ENCODE measurements around the gene DGKH.
"Not testable (repeated sequence)": the region's sequence is repeated elsewhere in the genome, so short reads cannot be mapped to it uniquely, and the experiment has no call there.

The DGKH gene

GRCh38 chr13:42094516-42095040, 46.1 kb downstream of the DGKH start:
- 86% methylated on average over 2 of the region's 2 CpGs; no CpG with 5 or more reads in 1 of the 2 experiments for WGBS, 2 experiments
- H3K4me3 ChIP-seq (ENCODE audit: insufficient read depth, low read depth, low read length), result no peak overlapping the region
- H3K9me3 ChIP-seq (ENCODE audit: control insufficient read depth, low read length), result no peaks in the 10 kb centered on the region
- no peaks in the 10 kb centered on the region for H3K4me1 ChIP-seq (ENCODE audit: control insufficient read depth, insufficient read depth, low read length)
- no peaks in the 10 kb centered on the region for H3K27me3 ChIP-seq (ENCODE audit: control insufficient read depth, insufficient read depth, low read length, poor library complexity, severe bottlenecking)
- H3K36me3 ChIP-seq (ENCODE audit: control insufficient read depth, insufficient read depth, low read length), result no peaks in the 10 kb centered on the region
- H3K27ac ChIP-seq (ENCODE audit: insufficient read depth, low read depth, low read length, poor library complexity, severe bottlenecking), result no peak overlapping the region

GRCh38 chr13:42096222-42096621, 47.8 kb downstream of the DGKH start:
- 94 to 96% methylated on average over 2 of the region's 2 CpGs for WGBS, 2 experiments
- H3K9me3 ChIP-seq (ENCODE audit: control insufficient read depth, low read length), result not testable (repeated sequence)

GRCh38 chr13:42099962-42100675, 51.7 kb downstream of the DGKH start:
- no peaks in the 10 kb centered on the region for H3K9me3 ChIP-seq (ENCODE audit: control insufficient read depth, low read length)
- H3K4me1 ChIP-seq (ENCODE audit: control insufficient read depth, insufficient read depth, low read length), result no peaks in the 10 kb centered on the region
- 91 to 96% methylated on average over 8 of the region's 9 CpGs for WGBS, 2 experiments
- H3K4me3 ChIP-seq (ENCODE audit: insufficient read depth, low read depth, low read length), result no peak overlapping the region
- no peaks in the 10 kb centered on the region for H3K27me3 ChIP-seq (ENCODE audit: control insufficient read depth, insufficient read depth, low read length, poor library complexity, severe bottlenecking)
- H3K36me3 ChIP-seq (ENCODE audit: control insufficient read depth, insufficient read depth, low read length), result no peaks in the 10 kb centered on the region
- H3K27ac ChIP-seq (ENCODE audit: insufficient read depth, low read depth, low read length, poor library complexity, severe bottlenecking), result no peak overlapping the region

More at GRCh38 chr13:42096222-42096621, 47.8 kb downstream of the DGKH start:
- not testable (repeated sequence) for H3K4me1 ChIP-seq (ENCODE audit: control insufficient read depth, insufficient read depth, low read length); H3K27me3 ChIP-seq (ENCODE audit: control insufficient read depth, insufficient read depth, low read length, poor library complexity, severe bottlenecking); H3K4me3 ChIP-seq (ENCODE audit: insufficient read depth, low read depth, low read length); H3K27ac ChIP-seq (ENCODE audit: insufficient read depth, low read depth, low read length, poor library complexity, severe bottlenecking); H3K36me3 ChIP-seq (ENCODE audit: control insufficient read depth, insufficient read depth, low read length)

GRCh38 chr13:42100960-42101359, 52.5 kb downstream of the DGKH start:
- Histone ChIP-seq H3K27me3 (ENCODE audit: control insufficient read depth, insufficient read depth, low read length, poor library complexity, severe bottlenecking) (no peaks in the 10 kb centered on the region), H3K36me3 (ENCODE audit: control insufficient read depth, insufficient read depth, low read length) (no peaks in the 10 kb centered on the region), H3K27ac (ENCODE audit: insufficient read depth, low read depth, low read length, poor library complexity, severe bottlenecking) (no peak overlapping the region), H3K9me3 (ENCODE audit: control insufficient read depth, low read length) (no peaks in the 10 kb centered on the region), H3K4me3 (ENCODE audit: insufficient read depth, low read depth, low read length) (no peak overlapping the region), H3K4me1 (ENCODE audit: control insufficient read depth, insufficient read depth, low read length) (no peaks in the 10 kb centered on the region)
- 98 to 99% methylated on average over 3 of the region's 3 CpGs for WGBS, 2 experiments

- no peak overlapping the region for H3K27ac ChIP-seq (ENCODE audit: insufficient read depth, low read depth, low read length, poor library complexity, severe bottlenecking)
- no peak overlapping the region for H3K4me3 ChIP-seq (ENCODE audit: insufficient read depth, low read depth, low read length)
- WGBS, 2 experiments, result 92 to 95% methylated on average over 3 of the region's 3 CpGs
- H3K4me1 ChIP-seq (ENCODE audit: control insufficient read depth, insufficient read depth, low read length), result no peaks in the 10 kb centered on the region
- no peaks in the 10 kb centered on the region for H3K36me3 ChIP-seq (ENCODE audit: control insufficient read depth, insufficient read depth, low read length)
- no peaks in the 10 kb centered on the region for H3K27me3 ChIP-seq (ENCODE audit: control insufficient read depth, insufficient read depth, low read length, poor library complexity, severe bottlenecking)
- no peaks in the 10 kb centered on the region for H3K9me3 ChIP-seq (ENCODE audit: control insufficient read depth, low read length)
Observed at GRCh38 chr13:42101821-42102585, 53.6 kb downstream of the DGKH start.

GRCh38 chr13:42102961-42103865, 54.8 kb downstream of the DGKH start:
- no peak overlapping the region for H3K27ac ChIP-seq (ENCODE audit: insufficient read depth, low read depth, low read length, poor library complexity, severe bottlenecking)
- WGBS, 2 experiments, result 93 to 94% methylated on average over 3 to 4 of the region's 5 CpGs

GRCh38 chr13:42106998-42107397, 58.5 kb downstream of the DGKH start:
- WGBS, 2 experiments, result 95 to 96% methylated on average over 4 of the region's 4 CpGs
- Histone ChIP-seq H3K27ac (ENCODE audit: insufficient read depth, low read depth, low read length, poor library complexity, severe bottlenecking) (no peak overlapping the region), H3K4me3 (ENCODE audit: insufficient read depth, low read depth, low read length) (no peak overlapping the region), H3K36me3 (ENCODE audit: control insufficient read depth, insufficient read depth, low read length) (no peaks in the 10 kb centered on the region), H3K27me3 (ENCODE audit: control insufficient read depth, insufficient read depth, low read length, poor library complexity, severe bottlenecking) (no peaks in the 10 kb centered on the region), H3K9me3 (ENCODE audit: control insufficient read depth, low read length) (no peaks in the 10 kb centered on the region), H3K4me1 (ENCODE audit: control insufficient read depth, insufficient read depth, low read length) (peaks cover 10% of the 10 kb centered on the region)

More at GRCh38 chr13:42102961-42103865, 54.8 kb downstream of the DGKH start:
- H3K4me1 ChIP-seq (ENCODE audit: control insufficient read depth, insufficient read depth, low read length), result peaks cover 10% of the 10 kb centered on the region
- no peaks in the 10 kb centered on the region for H3K9me3 ChIP-seq (ENCODE audit: control insufficient read depth, low read length)
- no peaks in the 10 kb centered on the region for H3K36me3 ChIP-seq (ENCODE audit: control insufficient read depth, insufficient read depth, low read length)
- no peak overlapping the region for H3K4me3 ChIP-seq (ENCODE audit: insufficient read depth, low read depth, low read length)
- no peaks in the 10 kb centered on the region for H3K27me3 ChIP-seq (ENCODE audit: control insufficient read depth, insufficient read depth, low read length, poor library complexity, severe bottlenecking)

- Histone ChIP-seq H3K4me1 (ENCODE audit: control insufficient read depth, insufficient read depth, low read length) (peaks cover 10% of the 10 kb centered on the region), H3K27me3 (ENCODE audit: control insufficient read depth, insufficient read depth, low read length, poor library complexity, severe bottlenecking) (no peaks in the 10 kb centered on the region), H3K9me3 (ENCODE audit: control insufficient read depth, low read length) (no peaks in the 10 kb centered on the region), H3K36me3 (ENCODE audit: control insufficient read depth, insufficient read depth, low read length) (no peaks in the 10 kb centered on the region), H3K4me3 (ENCODE audit: insufficient read depth, low read depth, low read length) (no peak overlapping the region), H3K27ac (ENCODE audit: insufficient read depth, low read depth, low read length, poor library complexity, severe bottlenecking) (no peak overlapping the region)
- WGBS, 2 experiments, result 65 to 67% methylated on average over 5 of the region's 5 CpGs
Observed at GRCh38 chr13:42107421-42107820, 59.0 kb downstream of the DGKH start.

- Histone ChIP-seq H3K9me3 (ENCODE audit: control insufficient read depth, low read length) (no peaks in the 10 kb centered on the region), H3K4me1 (ENCODE audit: control insufficient read depth, insufficient read depth, low read length) (peaks cover 10% of the 10 kb centered on the region), H3K27me3 (ENCODE audit: control insufficient read depth, insufficient read depth, low read length, poor library complexity, severe bottlenecking) (no peaks in the 10 kb centered on the region), H3K4me3 (ENCODE audit: insufficient read depth, low read depth, low read length) (no peak overlapping the region), H3K27ac (ENCODE audit: insufficient read depth, low read depth, low read length, poor library complexity, severe bottlenecking) (no peak overlapping the region), H3K36me3 (ENCODE audit: control insufficient read depth, insufficient read depth, low read length) (no peaks in the 10 kb centered on the region)
- WGBS, 2 experiments, result 91 to 94% methylated on average over 4 of the region's 4 CpGs
Observed at GRCh38 chr13:42108217-42108616, 59.8 kb downstream of the DGKH start.

All from ectodermal cell (in vitro differentiated cells).